ENCODE data around the gene FRG2B. TPM values are rescaled to one million over a fixed set of nuclear protein-coding genes. Genes with fewer than 3 reads are reported as not detected.

The FRG2B gene
- total RNA-seq, 1 donor from 2014 or later = not detected

- TF ChIP-seq, protein P1, sequence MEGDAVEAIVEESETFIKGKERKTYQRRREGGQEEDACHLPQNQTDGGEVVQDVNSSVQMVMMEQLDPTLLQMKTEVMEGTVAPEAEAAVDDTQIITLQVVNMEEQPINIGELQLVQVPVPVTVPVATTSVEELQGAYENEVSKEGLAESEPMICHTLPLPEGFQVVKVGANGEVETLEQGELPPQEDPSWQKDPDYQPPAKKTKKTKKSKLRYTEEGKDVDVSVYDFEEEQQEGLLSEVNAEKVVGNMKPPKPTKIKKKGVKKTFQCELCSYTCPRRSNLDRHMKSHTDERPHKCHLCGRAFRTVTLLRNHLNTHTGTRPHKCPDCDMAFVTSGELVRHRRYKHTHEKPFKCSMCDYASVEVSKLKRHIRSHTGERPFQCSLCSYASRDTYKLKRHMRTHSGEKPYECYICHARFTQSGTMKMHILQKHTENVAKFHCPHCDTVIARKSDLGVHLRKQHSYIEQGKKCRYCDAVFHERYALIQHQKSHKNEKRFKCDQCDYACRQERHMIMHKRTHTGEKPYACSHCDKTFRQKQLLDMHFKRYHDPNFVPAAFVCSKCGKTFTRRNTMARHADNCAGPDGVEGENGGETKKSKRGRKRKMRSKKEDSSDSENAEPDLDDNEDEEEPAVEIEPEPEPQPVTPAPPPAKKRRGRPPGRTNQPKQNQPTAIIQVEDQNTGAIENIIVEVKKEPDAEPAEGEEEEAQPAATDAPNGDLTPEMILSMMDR (conservative IDR thresholded peaks at IDR 0.05; ENCODE audit: low read depth, low read length) = no peak
- no peak overlapping the region for H3K4me3 ChIP-seq (ENCODE audit: low read depth, low read length)
- DNase-seq (ENCODE audit: low read depth) = no peak
Observed at GRCh38 chr10:133618851-133619250, 7.7 kb downstream of the FRG2B start.

GRCh38 chr10:133617196-133617595 is 9.4 kb downstream of the FRG2B start:
- DNase-seq (ENCODE audit: low read depth) = no peak
- H3K4me3 ChIP-seq (ENCODE audit: low read depth, low read length) = no peak overlapping the region
- TF ChIP-seq, protein P1 (conservative IDR thresholded peaks at IDR 0.05; ENCODE audit: low read depth, low read length) = no peak

DNA sequence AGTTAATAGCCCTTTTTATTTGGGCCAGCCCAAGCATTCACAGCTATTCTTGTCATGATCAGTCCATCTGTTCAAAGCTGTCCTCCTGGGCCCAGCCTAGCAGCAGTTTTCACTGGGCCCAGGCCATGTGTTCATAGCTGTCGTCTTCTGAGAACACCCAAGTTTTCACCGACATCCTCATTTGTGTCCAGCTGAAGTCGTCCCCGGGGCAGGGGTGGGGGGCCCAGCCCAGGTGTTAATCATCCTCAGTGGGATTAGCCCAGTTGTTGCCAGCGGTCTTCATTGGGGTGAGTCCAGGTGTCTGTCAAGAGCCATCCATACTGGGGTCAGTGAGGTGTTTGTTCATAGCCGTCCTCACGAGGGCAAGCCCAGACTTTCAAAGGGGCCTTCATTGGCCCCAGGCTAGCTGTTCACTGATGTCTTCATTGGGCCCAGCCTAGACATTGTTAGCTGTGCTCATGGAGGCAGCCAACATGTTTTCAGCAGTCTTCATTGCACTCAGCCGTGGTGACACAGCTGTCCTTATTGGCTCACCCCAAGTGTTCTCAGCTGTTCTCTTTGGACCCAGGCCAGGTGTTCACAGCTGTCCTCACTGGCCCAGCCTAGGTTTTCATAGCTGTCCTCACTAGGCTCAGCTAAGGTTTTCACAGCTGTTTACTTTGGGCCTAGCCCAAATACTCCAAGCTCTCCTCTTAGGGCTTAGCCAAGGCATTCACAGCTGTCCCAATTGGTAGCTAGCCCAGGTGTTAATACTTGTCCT is 10.0 kb downstream of the FRG2B start:
- no peak overlapping the region for H3K4me3 ChIP-seq (ENCODE audit: low read depth, low read length)
- no peak for DNase-seq (ENCODE audit: low read depth)
- TF ChIP-seq, protein P1 (conservative IDR thresholded peaks at IDR 0.05; ENCODE audit: low read depth, low read length) = no peak

DNA sequence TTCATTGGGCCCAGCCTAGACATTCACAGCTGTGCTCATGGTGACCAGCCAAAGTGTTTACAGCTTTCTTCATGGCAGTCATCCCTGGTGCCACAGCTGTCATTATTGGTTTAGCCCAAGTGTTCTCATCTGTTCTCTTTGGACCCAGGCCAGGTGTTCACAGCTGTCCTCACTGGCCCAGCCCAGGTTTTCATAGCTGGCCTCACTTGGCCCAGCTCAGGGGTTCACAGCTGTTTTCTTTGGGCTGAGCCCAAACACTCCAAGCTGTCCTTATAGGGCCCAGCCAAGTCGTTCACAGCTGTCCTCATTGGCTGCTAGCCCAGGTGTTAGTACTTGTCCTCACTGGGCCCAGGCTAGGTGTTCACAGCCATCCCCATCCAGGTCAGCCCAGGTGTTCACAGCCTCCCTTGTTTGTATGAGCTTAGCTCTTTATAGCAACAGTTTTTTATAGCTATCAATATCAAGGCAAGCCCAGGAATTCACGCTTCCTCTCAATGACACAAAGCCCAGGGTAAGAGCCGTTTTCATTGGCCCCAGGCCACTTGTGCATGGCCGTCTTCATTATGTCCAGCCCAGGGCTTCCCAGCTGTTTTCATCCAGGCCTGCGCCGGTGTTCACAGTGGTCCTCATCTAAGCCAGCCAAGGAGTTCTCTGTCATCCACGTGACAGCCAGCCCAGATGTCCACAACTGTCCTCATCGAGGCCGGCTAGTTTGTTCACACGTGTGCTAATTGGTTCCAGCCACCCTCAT is 11.6 kb downstream of the FRG2B start:
- TF ChIP-seq, protein P1 (conservative IDR thresholded peaks at IDR 0.05; ENCODE audit: low read depth, low read length) = no peak
- H3K4me3 ChIP-seq (ENCODE audit: low read depth, low read length) = no peak overlapping the region
- no peak for DNase-seq (ENCODE audit: low read depth)

- TF ChIP-seq, protein P1 (conservative IDR thresholded peaks at IDR 0.05; ENCODE audit: low read depth, low read length) = no peak
- no peak overlapping the region for H3K4me3 ChIP-seq (ENCODE audit: low read depth, low read length)
- DNase-seq (ENCODE audit: low read depth) = no peak
Observed at GRCh38 chr10:133613699-133614098, 12.9 kb downstream of the FRG2B start.

DNA sequence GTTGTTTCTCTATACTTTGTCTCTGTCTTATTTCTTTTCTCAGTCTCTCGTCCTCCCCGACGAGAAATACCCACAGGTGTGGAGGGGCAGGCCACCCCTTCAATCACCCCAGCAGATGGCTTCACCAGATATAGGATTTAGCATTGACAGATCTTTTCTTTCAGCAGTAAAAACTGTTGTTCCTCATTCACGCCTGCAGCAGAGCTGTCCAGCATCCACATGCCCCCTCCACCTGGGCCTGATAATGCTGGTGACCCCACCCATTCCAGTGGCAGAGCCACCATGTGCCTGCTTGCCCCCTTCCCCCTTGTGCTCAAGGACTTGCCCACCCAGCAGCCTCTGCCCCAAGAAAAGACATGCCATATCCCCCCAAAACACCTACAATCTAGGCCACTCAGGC is 15.5 kb downstream of the FRG2B start:
- DNase-seq (ENCODE audit: low read depth) = no peak
- TF ChIP-seq, protein P1 (conservative IDR thresholded peaks at IDR 0.05; ENCODE audit: low read depth, low read length) = no peak
- no peak overlapping the region for H3K4me3 ChIP-seq (ENCODE audit: low read depth, low read length)

All from epithelial cell of proximal tubule (primary cell).